ENCODE data around the gene SCNN1A. TPM values are rescaled to one million over a fixed set of nuclear protein-coding genes. Genes with fewer than 3 reads are reported as not detected.

SCNN1A gene
- total and polyA plus RNA-seq, 2 of the 13 experiments (the other 11 are each of a cell fraction or from before 2014, with no cell fraction given) = 1.5 to 14.6 TPM

- TF ChIP-seq ZFP90 (CRISPR knock-in tag; IDR thresholded peaks at IDR 0.05; ENCODE audit: borderline replicate concordance) (peak; percentile 37; the same call in 1 of the 2 replicates), TP53 (CRISPR knock-in tag; conservative IDR thresholded peaks at IDR 0.05) (no peak), ZFP62 (CRISPR knock-in tag; IDR thresholded peaks at IDR 0.05) (no peak), MAF1 (CRISPR knock-in tag; IDR thresholded peaks at IDR 0.05; ENCODE audit: borderline replicate concordance) (no peak), TCF12 (IDR thresholded peaks at IDR 0.05) (no peak), TCF12 (CRISPR knock-in tag; IDR thresholded peaks at IDR 0.05) (no peak), ARNT2 (CRISPR knock-in tag; IDR thresholded peaks at IDR 0.05; ENCODE audit: low read depth) (peak; percentile 40; the same call in 1 of the 2 replicates), FOSL1 (CRISPR knock-in tag; IDR thresholded peaks at IDR 0.05; ENCODE audit: borderline replicate concordance) (no peak), ZNF362 (CRISPR knock-in tag; IDR thresholded peaks at IDR 0.05; ENCODE audit: borderline replicate concordance) (no peak), ZSCAN9 (CRISPR knock-in tag; IDR thresholded peaks at IDR 0.05; ENCODE audit: borderline replicate concordance) (peak; percentile 43), ZNF780A (CRISPR knock-in tag; IDR thresholded peaks at IDR 0.05) (peak; percentile 67; the same call in 1 of the 2 replicates), LBX2 (CRISPR knock-in tag; IDR thresholded peaks at IDR 0.05; ENCODE audit: borderline replicate concordance) (no peak), STAT5B (CRISPR knock-in tag; IDR thresholded peaks at IDR 0.05) (no peak), TAF1 (CRISPR knock-in tag; IDR thresholded peaks at IDR 0.05) (peak; percentile 75; the same call in 1 of the 2 replicates), ZNF740 (CRISPR knock-in tag; IDR thresholded peaks at IDR 0.05) (no peak), ZNF326 (CRISPR knock-in tag; IDR thresholded peaks at IDR 0.05; ENCODE audit: borderline replicate concordance) (no peak), MEIS1 (CRISPR knock-in tag; IDR thresholded peaks at IDR 0.05; ENCODE audit: borderline replicate concordance) (no peak), ZFP82 (CRISPR knock-in tag; IDR thresholded peaks at IDR 0.05; ENCODE audit: borderline replicate concordance) (no peak), FOXA3 (CRISPR knock-in tag; IDR thresholded peaks at IDR 0.05) (peak; percentile 21; the same call in 1 of the 2 replicates), TERF1 (CRISPR knock-in tag; IDR thresholded peaks at IDR 0.05) (no peak; the same call in 1 of the 2 replicates), EP300 (IDR thresholded peaks at IDR 0.05; ENCODE audit: low read depth in 2 of 2, low read length in 2 of 2) (peak; percentile 36 to 54; a peak in 1 of 4 replicates), EP300 (CRISPR knock-in tag; IDR thresholded peaks at IDR 0.05; ENCODE audit: borderline replicate concordance) (peak; percentile 15; the same call in 1 of the 2 replicates), ZNF333 (CRISPR knock-in tag; IDR thresholded peaks at IDR 0.05; ENCODE audit: borderline replicate concordance) (no peak), ATRX (CRISPR knock-in tag; IDR thresholded peaks at IDR 0.05; ENCODE audit: borderline replicate concordance) (no peak), ZNF670 (CRISPR knock-in tag; IDR thresholded peaks at IDR 0.05; ENCODE audit: borderline replicate concordance) (no peak), KDM2A (CRISPR knock-in tag; IDR thresholded peaks at IDR 0.05; ENCODE audit: borderline replicate concordance, low read depth) (peak; percentile 32; the same call in 1 of the 2 replicates), ZFX (CRISPR knock-in tag; IDR thresholded peaks at IDR 0.05; ENCODE audit: low read depth) (peak; percentile 97), HOXA9 (CRISPR knock-in tag; IDR thresholded peaks at IDR 0.05; ENCODE audit: borderline replicate concordance) (peak; percentile 58; the same call in 1 of the 2 replicates)
Measured at GRCh38 chr12:6341417-6342139, 33.8 kb downstream of the SCNN1A start, which contains the start of gene TNFRSF1A (continued).

Data from HepG2 (cell line).